Activated CD8-positive, alpha-beta memory T cell treated with anti-CD3 and anti-CD28 coated beads for 4 hours (primary cell): Measurements from ENCODE around the gene DGAT2L6.
A peak's percentile ranks its signal among the peaks of the same experiment; 100 is the strongest.
"Not testable (repeated sequence)": the region's sequence is repeated elsewhere in the genome, so short reads cannot be mapped to it uniquely, and the experiment has no call there.

Experiments used
- DNase-seq, 2 donors: peaks; one replicate each; pipeline ENCODE4 v3.0.0-alpha.2; 2020; ENCODE audit warnings: low read depth in 2 of 2

The DGAT2L6 gene

DNA sequence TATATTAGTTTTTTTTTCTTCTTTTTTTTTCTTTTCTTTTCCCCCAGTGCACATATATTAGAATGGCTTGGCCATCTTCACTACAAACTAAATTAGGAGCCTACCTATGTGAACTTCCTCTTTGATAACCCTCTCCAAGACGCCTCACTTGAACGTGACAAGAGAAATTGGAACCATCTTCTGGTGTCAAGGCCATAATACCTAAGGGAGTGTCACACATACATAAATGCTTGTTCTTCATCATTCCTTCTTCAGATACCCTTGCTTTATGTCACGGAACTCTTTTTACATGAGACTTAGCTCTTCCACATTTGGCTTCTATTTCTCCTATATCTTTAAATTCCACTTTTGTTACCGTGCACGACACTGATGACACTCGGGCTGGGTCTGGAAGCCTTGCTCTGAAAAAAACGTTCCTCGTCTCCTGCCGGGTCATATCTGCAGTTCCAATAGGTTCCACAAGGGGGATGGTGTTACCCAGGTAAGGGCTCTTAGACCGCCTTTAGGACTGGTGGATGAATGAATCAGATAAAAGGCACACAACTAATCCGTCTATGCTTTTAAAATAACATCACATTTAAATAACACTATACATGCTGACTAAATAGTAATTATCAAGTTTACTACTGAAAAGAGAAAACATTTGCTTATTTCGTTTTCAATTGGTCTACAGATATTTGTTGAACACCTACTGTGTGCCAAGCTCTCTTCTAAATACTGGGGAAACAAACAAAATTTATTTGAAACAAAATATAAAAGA is 19.9 kb downstream of the DGAT2L6 start:
- DNase-seq, result peak; percentile 18 to 27

DNA sequence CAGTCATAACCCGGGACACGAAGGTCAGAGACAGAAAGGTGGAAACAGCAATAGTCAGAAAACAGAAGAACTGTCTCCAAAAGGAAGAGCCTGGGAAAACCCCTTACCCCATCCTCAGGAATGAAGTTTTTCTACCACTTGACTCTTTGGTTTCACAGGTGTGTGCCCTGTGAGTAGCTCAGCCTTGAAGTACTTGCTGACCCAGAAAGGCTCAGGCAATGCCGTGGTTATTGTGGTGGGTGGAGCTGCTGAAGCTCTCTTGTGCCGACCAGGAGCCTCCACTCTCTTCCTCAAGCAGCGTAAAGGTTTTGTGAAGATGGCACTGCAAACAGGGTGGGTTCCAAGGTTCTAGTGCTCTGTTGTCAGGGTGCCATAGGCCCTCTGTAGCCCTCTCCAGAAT is 24.4 kb downstream of the DGAT2L6 start:
- no peak for DNase-seq

DNA sequence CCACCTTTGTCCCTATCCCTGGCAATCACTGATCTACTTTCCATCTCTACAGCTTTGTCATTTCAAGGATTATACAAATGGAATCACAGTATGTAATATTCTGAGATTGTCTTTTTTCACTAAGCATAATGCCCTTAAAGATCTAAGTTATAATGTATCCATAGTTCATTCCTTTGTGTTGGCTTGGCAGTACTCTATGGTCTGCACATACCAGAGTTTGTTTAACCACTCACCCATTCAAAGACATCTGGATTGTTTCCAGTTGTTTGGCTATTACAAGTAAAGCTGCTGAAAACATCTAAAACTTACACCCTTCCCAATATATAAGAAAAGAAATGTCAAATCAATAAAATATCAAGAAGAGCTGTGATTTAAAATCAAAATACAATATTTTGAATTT is 31.2 kb downstream of the DGAT2L6 start:
- no peak for DNase-seq

DNA sequence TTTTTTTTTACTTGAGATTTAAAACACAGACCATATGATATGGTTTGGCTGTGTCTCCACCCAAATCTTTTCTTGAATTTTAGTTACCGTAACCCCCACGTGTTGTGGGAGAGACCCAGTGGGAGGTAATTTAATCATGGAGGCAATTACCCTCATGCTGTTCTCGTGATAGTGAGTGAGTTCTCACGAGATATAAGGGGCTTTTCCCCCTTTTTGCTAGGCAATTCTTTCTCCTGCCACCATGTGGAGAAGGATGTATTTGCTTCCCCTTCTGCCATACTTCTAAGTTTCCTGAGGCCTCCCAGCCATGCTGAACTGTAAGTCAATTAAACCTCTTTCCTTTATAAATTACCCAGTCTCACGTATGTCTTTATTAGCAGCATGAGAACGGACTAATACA is 32.3 kb downstream of the DGAT2L6 start:
- not testable (repeated sequence) for DNase-seq

DNA sequence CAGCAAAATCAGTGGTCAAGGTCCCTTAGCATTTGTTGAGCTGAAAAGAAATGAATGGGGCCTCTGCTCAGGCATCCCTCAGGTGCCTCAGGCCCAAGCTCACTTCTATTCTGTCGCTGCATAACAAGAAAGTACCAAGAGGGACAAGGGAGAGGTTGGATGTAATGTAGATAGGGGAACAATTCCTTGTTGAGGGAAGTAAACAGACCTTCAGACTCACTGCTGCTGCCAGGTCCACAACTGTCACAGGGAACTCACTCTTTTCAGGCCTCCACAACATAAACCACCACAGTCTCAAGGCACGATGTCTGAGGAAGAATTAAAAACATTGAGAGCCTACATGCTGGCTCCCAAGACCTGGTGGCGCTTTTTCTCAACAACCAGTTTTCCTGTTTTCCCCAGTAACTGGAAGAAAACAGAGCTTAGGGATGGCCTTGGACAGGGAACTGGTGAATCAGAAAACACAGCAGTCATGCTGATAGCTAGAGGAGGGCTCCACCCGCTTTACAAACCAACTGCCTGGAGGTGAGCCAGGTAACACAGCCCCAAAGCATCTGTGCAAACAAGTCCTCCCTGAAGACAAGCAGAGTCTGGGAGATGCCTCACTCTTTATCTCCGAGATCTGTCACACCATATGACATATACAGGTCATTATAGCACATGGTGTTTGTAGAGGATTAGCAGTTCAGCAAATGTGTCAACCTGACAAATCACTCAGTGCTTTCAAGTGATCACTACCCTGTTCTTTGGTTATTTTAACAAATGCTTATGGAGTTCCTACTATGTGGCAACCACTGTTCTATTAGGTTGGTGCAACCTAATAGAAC is 42.9 kb downstream of the DGAT2L6 start:
- DNase-seq, result no peak

GRCh38 chrX:70226048-70226447 is 48.8 kb downstream of the DGAT2L6 start:
- no peak for DNase-seq

- no peak for DNase-seq
These were observed 49.4 kb downstream of the DGAT2L6 start for GRCh38 chrX:70226687-70227086.

DNA sequence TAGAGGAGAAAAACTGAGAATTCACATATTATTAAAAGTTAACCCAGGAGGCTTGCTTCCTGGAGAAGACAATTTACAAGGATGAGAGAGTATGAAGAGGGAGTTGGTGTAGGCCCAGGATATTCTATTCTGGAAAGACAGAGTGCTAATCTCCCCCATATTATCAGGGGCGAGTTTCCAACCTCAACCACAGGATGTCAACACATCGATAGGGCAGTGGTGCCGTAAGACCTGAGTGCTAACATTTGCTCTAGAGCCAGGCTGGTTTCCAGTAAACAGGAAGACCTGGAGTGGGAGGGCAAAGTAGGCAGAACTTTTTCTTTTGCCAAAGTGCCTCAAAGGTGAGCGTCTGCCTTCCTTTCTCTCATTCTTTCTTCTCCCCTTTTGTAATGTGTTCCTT is 54.4 kb downstream of the DGAT2L6 start:
- DNase-seq, result no peak

- no peak for DNase-seq
These were observed 57.1 kb downstream of the DGAT2L6 start, which contains the start of gene AWAT1 for GRCh38 chrX:70234355-70234754. TSS of gene AWAT1 (plus strand) at chrX:70234655. CDS start at chrX:70234696, 41 bp downstream.

GRCh38 chrX:70240751-70241150 is 63.5 kb downstream of the DGAT2L6 start:
- DNase-seq, result no peak

- DNase-seq, result no peak
These were observed 64.2 kb downstream of the DGAT2L6 start for GRCh38 chrX:70241501-70241900.

- DNase-seq, result not testable (repeated sequence)
These were observed 66.3 kb downstream of the DGAT2L6 start for GRCh38 chrX:70243601-70244000.

DNA sequence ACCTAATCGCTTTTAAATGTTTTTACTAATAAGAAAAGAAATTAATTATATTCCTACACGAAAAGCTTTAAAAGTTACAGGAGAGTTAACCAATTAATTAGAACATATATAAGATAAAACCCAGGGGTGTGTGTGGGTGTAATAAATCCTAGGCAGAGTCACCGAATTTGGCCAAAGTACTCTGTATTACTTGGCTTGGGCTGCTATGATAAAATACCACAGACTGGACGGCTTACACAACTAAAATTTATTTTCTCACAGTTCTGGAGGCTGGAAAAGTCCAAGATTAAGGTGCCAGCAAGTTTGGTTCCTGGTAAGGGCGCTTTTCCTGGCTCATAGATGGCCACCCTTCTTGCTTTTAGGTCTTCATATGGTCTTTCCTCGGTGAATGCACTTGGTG is 67.6 kb downstream of the DGAT2L6 start:
- no peak for DNase-seq

- no peak for DNase-seq
These were observed 70.0 kb downstream of the DGAT2L6 start for GRCh38 chrX:70247252-70247651.

- DNase-seq, result no peak
These were observed 75.2 kb downstream of the DGAT2L6 start for GRCh38 chrX:70252491-70252890.

GRCh38 chrX:70253377-70254062 is 76.2 kb downstream of the DGAT2L6 start:
- DNase-seq, result no peak

DNA sequence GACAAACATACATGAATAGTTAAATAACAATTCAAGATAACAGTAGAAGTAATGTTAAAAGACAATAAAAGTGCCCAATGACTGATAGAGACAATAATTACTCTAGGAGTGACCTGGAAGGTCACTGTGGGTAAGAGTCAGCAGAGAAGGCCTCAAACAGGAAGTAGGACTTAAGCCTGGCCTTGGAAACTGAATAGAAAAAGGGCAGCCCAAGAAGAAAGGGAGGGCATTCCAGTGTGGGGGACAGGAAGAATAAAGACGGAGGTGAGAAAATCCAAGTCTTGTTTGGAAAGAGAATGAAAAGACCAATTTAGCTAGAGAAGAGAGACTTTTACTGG is 76.7 kb downstream of the DGAT2L6 start:
- no peak for DNase-seq

DNA sequence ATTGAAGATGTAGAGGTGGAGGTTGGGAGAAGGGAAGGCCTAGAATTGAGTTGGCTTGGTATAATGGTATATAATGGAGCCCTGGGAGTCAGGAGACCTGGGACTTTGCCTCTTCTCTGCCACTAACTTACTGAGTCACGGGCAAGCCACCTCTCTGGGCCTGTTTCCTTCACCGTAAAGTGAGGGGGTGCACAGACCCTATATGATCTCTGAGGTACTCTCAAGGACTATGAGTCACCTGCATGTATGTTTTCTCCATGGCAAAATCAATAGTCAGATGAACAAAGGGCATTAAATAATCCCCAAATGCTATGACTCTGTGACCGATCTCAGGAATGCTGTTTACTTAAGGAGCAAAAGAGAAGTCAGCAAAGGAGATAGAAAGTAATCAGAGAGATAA is 77.6 kb downstream of the DGAT2L6 start:
- no peak for DNase-seq
